Measurements from ENCODE around the gene POLG.

- no peak for TF ChIP-seq CTCF (tag by site-specific recombination; IDR thresholded peaks at IDR 0.05)
- TF ChIP-seq ZBTB1 (tag by site-specific recombination; IDR thresholded peaks at IDR 0.05): no peak
- TF ChIP-seq, protein P1, sequence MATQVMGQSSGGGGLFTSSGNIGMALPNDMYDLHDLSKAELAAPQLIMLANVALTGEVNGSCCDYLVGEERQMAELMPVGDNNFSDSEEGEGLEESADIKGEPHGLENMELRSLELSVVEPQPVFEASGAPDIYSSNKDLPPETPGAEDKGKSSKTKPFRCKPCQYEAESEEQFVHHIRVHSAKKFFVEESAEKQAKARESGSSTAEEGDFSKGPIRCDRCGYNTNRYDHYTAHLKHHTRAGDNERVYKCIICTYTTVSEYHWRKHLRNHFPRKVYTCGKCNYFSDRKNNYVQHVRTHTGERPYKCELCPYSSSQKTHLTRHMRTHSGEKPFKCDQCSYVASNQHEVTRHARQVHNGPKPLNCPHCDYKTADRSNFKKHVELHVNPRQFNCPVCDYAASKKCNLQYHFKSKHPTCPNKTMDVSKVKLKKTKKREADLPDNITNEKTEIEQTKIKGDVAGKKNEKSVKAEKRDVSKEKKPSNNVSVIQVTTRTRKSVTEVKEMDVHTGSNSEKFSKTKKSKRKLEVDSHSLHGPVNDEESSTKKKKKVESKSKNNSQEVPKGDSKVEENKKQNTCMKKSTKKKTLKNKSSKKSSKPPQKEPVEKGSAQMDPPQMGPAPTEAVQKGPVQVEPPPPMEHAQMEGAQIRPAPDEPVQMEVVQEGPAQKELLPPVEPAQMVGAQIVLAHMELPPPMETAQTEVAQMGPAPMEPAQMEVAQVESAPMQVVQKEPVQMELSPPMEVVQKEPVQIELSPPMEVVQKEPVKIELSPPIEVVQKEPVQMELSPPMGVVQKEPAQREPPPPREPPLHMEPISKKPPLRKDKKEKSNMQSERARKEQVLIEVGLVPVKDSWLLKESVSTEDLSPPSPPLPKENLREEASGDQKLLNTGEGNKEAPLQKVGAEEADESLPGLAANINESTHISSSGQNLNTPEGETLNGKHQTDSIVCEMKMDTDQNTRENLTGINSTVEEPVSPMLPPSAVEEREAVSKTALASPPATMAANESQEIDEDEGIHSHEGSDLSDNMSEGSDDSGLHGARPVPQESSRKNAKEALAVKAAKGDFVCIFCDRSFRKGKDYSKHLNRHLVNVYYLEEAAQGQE (tag by site-specific recombination; IDR thresholded peaks at IDR 0.05): no peak
- TF ChIP-seq, protein P2, sequence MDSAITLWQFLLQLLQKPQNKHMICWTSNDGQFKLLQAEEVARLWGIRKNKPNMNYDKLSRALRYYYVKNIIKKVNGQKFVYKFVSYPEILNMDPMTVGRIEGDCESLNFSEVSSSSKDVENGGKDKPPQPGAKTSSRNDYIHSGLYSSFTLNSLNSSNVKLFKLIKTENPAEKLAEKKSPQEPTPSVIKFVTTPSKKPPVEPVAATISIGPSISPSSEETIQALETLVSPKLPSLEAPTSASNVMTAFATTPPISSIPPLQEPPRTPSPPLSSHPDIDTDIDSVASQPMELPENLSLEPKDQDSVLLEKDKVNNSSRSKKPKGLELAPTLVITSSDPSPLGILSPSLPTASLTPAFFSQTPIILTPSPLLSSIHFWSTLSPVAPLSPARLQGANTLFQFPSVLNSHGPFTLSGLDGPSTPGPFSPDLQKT (IDR thresholded peaks at IDR 0.05; ENCODE audit: borderline replicate concordance, low read depth, low read length): no peak
- TF ChIP-seq TCF7L2 (IDR thresholded peaks at IDR 0.05; ENCODE audit: borderline replicate concordance, low read depth, low read length): no peak
- no peak for TF ChIP-seq ZNF677 (tag by site-specific recombination; IDR thresholded peaks at IDR 0.05)
- no peak for TF ChIP-seq RBAK (tag by site-specific recombination; IDR thresholded peaks at IDR 0.05)
- TF ChIP-seq ZNF658 (tag by site-specific recombination; IDR thresholded peaks at IDR 0.05): no peak
- TF ChIP-seq ZNF624 (tag by site-specific recombination; IDR thresholded peaks at IDR 0.05): no peak
- TF ChIP-seq ZNF548 (tag by site-specific recombination; IDR thresholded peaks at IDR 0.05): no peak
Observed at GRCh38 chr15:89371228-89372044, 36.8 kb upstream of the POLG start.
